OCI-LY7 (cell line): ENCODE measurements around the gene AGAP2. TPM values are rescaled to one million over a fixed set of nuclear protein-coding genes. Genes with fewer than 3 reads are reported as not detected.

Experiments
- BruUV-seq: library from RNA; stranded (reverse); fragments of 400-500 nt; replicated peaks from 2 replicates; lab custom pipeline; 2021; lab: Mats Ljungman, UMichigan
- CTCF ChIA-PET: fragments of 300-600 bp; sonication (Branson Sonifier 250); formaldehyde crosslinking; loops from one replicate; lab custom pipeline; 2022; ENCODE audit warnings: antibody characterized with exemption; ENCODE audit not compliant: unreplicated experiment; lab: Charles Lee
- POLR2A ChIA-PET: fragments of 300-600 bp; sonication (Branson Sonifier 250); formaldehyde crosslinking; loops from one replicate; lab custom pipeline; 2022; ENCODE audit warnings: antibody characterized with exemption; lab: Charles Lee
- DNase-seq: peaks from one replicate; pipeline ENCODE4 v3.0.0-alpha.2; 2015; ENCODE audit warnings: low spot score
- H2AFZ ChIP-seq: fragments of 200-600 bp; sonication (generic), shearing (Covaris generic); 2 replicates; pipeline ENCODE4 v1.6.1; 2014; ENCODE audit warnings: mild to moderate bottlenecking, antibody characterized with exemption, low read length, moderate library complexity
- H3K27ac ChIP-seq: fragments of 200-600 bp; sonication (generic); 2 replicates; pipeline ENCODE4 v1.5.1; 2014; ENCODE audit warnings: mixed run types, low read depth, mild to moderate bottlenecking, moderate library complexity, low read length, inconsistent platforms; ENCODE audit not compliant: poor library complexity, severe bottlenecking
- H3K36me3 ChIP-seq: fragments of 200-600 bp; sonication (generic); 2 replicates; pipeline ENCODE4 v1.6.1; 2014; ENCODE audit warnings: mild to moderate bottlenecking, antibody characterized with exemption, low read length, moderate library complexity, mixed read lengths; ENCODE audit not compliant: insufficient read depth
- H3K4me1 ChIP-seq: fragments of 200-600 bp; sonication (generic); 2 replicates; pipeline ENCODE4 v1.5.1; 2014; ENCODE audit warnings: mild to moderate bottlenecking, low read length; ENCODE audit not compliant: insufficient read depth, poor library complexity, severe bottlenecking
- H3K4me2 ChIP-seq: fragments of 200-600 bp; sonication (generic); 2 replicates; pipeline ENCODE4 v1.6.1; 2014; ENCODE audit warnings: mild to moderate bottlenecking, low read length
- H3K4me3 ChIP-seq: fragments of 200-600 bp; sonication (generic); 2 replicates; pipeline ENCODE4 v1.5.1; 2014; ENCODE audit warnings: mild to moderate bottlenecking, low read depth, low read length; ENCODE audit not compliant: poor library complexity, severe bottlenecking
- H3K79me2 ChIP-seq: fragments of 200-600 bp; sonication (generic); 2 replicates; pipeline ENCODE4 v1.6.1; 2016; ENCODE audit warnings: low read depth, mild to moderate bottlenecking, low read length, moderate library complexity, mixed read lengths; ENCODE audit not compliant: insufficient read depth
- H3K9me2 ChIP-seq: fragments of 200-600 bp; sonication (generic); 2 replicates; pipeline ENCODE4 v1.6.1; 2016; ENCODE audit warnings: mild to moderate bottlenecking, low read length, mixed read lengths; ENCODE audit not compliant: insufficient read depth
- H3K9me3 ChIP-seq: fragments of 200-600 bp; sonication (generic); 2 replicates; pipeline ENCODE4 v1.6.1; 2014; ENCODE audit warnings: mild to moderate bottlenecking, mixed run types, low read length, mixed read lengths
- H4K20me1 ChIP-seq: fragments of 200-600 bp; sonication (generic); 2 replicates; pipeline ENCODE4 v1.6.1; 2014; ENCODE audit warnings: mild to moderate bottlenecking, antibody characterized with exemption, low read length, moderate library complexity, mixed read lengths; ENCODE audit not compliant: insufficient read depth
- EZH2phosphoT487 ChIP-seq: fragments of 200-600 bp; sonication (generic); IDR thresholded peaks from 2 replicates; pipeline ENCODE4 v1.6.1; 2018; ENCODE audit warnings: low read depth, borderline replicate concordance, mild to moderate bottlenecking, mixed run types, antibody characterized with exemption, low read length, moderate library complexity, mixed read lengths
- intact Hi-C: fragments of 100-400 bp; cut with micrococcal nuclease; formaldehyde crosslinking; loops from one replicate; pipeline ENCODE4 v1.10.0; 2022; ENCODE audit not compliant: unreplicated experiment
- total RNA-seq, 2 experiments: library from RNA; depleted of rRNA in 1 of 2; stranded (reverse); fragments of >200 nt in 1 of 2; shearing (Covaris generic) in 1 of 2; gene quantifications; 2 replicates each; pipeline ENCODE4 v1.2.3, GENCODE V29; 2014 to 2022
- TF ChIP-seq, protein P1 (sequence below): fragments of 200-600 bp; sonication (generic); conservative IDR thresholded peaks from 2 replicates; pipeline ENCODE4 v1.5.1; 2014; ENCODE audit warnings: mild to moderate bottlenecking, antibody characterized with exemption, low read length, moderate library complexity, mixed read lengths

AGAP2 gene
- total RNA-seq, 2 experiments from 2014 or later = 14.8 to 26.5 TPM

DNA sequence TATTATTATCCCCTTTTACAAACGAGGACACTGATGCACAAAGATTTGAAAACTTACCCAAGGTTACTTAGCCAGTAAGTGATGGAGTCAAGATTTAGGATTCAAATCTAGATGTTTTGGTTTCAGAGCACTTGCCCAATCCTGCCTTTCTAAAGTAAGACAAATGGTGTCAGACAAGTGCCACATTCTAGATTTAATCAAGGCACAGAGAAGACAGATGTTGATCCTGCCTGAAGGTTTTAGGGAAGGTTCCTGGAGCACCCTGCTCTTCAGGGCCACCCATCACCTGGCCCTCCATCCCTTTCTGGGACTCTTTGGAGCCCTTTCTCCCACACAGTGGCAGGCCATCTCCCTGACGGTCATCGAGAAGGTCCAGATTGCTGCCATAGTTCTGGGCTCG lies 19.2 kb upstream of the AGAP2 start:
- H2AFZ ChIP-seq = no peak overlapping the region
- peaks cover 10% of the 10 kb centered on the region; the same call in 1 of the 2 replicates for H4K20me1 ChIP-seq
- intact Hi-C loops = loop anchor here (2.0 kb wide), 1 partner anchor 141 kb away; no protein-coding TSS in a partner anchor
- H3K9me2 ChIP-seq = no peaks in the 10 kb centered on the region
- H3K27ac ChIP-seq = no peak overlapping the region
- H3K4me2 ChIP-seq = no peak overlapping the region
- H3K4me3 ChIP-seq = no peak overlapping the region
- DNase-seq = no peak
- ChIA-PET CTCF (no interaction called here), POLR2A (no interaction called here)
- TF ChIP-seq, protein P1, sequence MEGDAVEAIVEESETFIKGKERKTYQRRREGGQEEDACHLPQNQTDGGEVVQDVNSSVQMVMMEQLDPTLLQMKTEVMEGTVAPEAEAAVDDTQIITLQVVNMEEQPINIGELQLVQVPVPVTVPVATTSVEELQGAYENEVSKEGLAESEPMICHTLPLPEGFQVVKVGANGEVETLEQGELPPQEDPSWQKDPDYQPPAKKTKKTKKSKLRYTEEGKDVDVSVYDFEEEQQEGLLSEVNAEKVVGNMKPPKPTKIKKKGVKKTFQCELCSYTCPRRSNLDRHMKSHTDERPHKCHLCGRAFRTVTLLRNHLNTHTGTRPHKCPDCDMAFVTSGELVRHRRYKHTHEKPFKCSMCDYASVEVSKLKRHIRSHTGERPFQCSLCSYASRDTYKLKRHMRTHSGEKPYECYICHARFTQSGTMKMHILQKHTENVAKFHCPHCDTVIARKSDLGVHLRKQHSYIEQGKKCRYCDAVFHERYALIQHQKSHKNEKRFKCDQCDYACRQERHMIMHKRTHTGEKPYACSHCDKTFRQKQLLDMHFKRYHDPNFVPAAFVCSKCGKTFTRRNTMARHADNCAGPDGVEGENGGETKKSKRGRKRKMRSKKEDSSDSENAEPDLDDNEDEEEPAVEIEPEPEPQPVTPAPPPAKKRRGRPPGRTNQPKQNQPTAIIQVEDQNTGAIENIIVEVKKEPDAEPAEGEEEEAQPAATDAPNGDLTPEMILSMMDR = no peak
- TF ChIP-seq EZH2phosphoT487 = no peak
- H3K4me1 ChIP-seq = peaks cover 30% of the 10 kb centered on the region
- no TSS peak for BruUV-seq
- peaks cover 46% of the 10 kb centered on the region for H3K36me3 ChIP-seq
- H3K9me3 ChIP-seq = no peaks in the 10 kb centered on the region
- peaks cover 7% of the 10 kb centered on the region; the same call in 1 of the 2 replicates for H3K79me2 ChIP-seq

DNA sequence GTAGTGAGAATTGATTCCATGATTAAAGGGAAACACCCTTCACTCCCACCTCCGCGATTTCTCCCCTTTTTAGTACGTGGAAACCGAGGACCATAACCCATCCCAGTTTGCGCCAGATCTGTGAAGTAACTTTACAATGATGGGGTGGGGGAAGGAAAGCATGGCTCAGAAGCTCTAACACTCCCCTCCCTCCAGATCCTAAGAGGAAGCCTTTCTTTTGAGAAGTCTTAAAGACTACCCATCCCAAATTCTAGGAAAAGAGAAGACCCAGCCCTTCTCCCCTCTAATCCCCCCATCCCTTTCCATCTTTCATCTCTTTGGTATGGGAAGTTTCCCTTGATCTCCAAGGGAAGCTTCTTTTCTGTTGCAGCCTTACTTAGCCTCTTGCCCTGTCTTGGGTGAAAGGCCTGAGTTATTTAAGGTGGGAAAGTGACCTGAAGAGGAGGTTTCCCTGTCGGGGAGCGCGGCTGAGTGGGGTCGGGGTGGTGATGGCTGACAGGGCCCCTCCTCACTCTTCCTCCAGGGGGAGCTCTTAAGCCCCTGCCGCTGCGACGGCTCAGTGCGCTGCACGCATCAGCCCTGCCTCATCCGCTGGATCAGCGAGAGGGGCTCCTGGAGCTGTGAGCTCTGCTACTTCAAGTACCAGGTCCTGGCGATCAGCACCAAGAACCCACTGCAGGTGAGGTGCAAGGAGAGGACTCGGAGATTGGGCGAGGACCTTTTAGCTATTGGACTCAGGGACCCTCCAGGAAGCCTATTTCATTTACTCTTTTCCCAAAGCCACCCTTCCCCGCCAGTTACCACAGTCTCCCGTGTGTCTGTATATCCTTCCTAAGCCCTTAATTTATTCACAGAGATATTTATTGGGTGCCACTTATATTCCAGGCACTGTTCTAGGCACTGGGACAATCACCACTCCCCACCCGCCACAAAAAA lies 18.1 kb upstream of the AGAP2 start:
- Histone ChIP-seq H3K9me2 (no peaks in the 10 kb centered on the region), H3K36me3 (peaks cover 40% of the 10 kb centered on the region), H3K79me2 (peaks cover 12% of the 10 kb centered on the region), H3K27ac (peak overlapping the region; percentile 75), H3K4me1 (peaks cover 33% of the 10 kb centered on the region), H3K9me3 (no peaks in the 10 kb centered on the region), H3K4me3 (peak overlapping the region; percentile 87), H3K4me2 (peak overlapping the region; percentile 84), H2AFZ (no peak overlapping the region; the same call in 1 of the 2 replicates), H4K20me1 (peaks cover 10% of the 10 kb centered on the region; the same call in 1 of the 2 replicates)
- ChIA-PET CTCF (interaction anchor here (0.6 to 1.4 kb wide), 5 partner anchors 9 to 142 kb away, joined by 3 to 5 read pairs (median 3); no protein-coding TSS in a partner anchor), POLR2A (interaction anchor here (0.7 to 1.4 kb wide), 6 partner anchors 11 to 90 kb away, joined by 3 to 4 read pairs (median 4); partner anchors contain the start of genes CTDSP2, EEF1AKMT3 and METTL1)
- TF ChIP-seq EZH2phosphoT487 = no peak
- TF ChIP-seq, protein P1 = peak; percentile 90
- peak; percentile 85 for DNase-seq
- intact Hi-C loops = loop anchor here (2.0 kb wide), 1 partner anchor 142 kb away; no protein-coding TSS in a partner anchor
- BruUV-seq = no TSS peak
